Measurements from ENCODE around the gene GFRA1.

GFRA1 gene

GRCh38 chr10:116281775-116282174, 8.8 kb upstream of the GFRA1 start:
- Histone ChIP-seq H3K4me1 (ENCODE audit: insufficient read depth, low read length, severe bottlenecking) (no peaks in the 10 kb centered on the region), H3K9ac (ENCODE audit: low read length) (no peak overlapping the region), H3K27ac (ENCODE audit: low read depth, low read length, poor library complexity, severe bottlenecking) (no peak overlapping the region), H3F3A (ENCODE audit: insufficient read depth, low read length) (no peaks in the 10 kb centered on the region), H4K20me1 (ENCODE audit: insufficient read depth, low read length) (no peaks in the 10 kb centered on the region), H3K79me2 (ENCODE audit: insufficient read depth, low read length) (no peaks in the 10 kb centered on the region), H3K4me3 (ENCODE audit: low read depth, low read length, poor library complexity, severe bottlenecking) (no peak overlapping the region), H2AFZ (ENCODE audit: low read length) (no peak overlapping the region), H3K36me3 (ENCODE audit: insufficient read depth, low read length) (no peaks in the 10 kb centered on the region), H3K9me3 (ENCODE audit: low read length) (no peaks in the 10 kb centered on the region), H3K4me2 (ENCODE audit: low read length) (no peak overlapping the region), H3K27me3 (ENCODE audit: insufficient read depth, low read length) (no peaks in the 10 kb centered on the region), H3K9me2 (ENCODE audit: low read depth, low read length) (no peaks in the 10 kb centered on the region)
- no peak for TF ChIP-seq EZH2 (IDR thresholded peaks at IDR 0.05; ENCODE audit: borderline replicate concordance, low read length)
- no peak for TF ChIP-seq CTCF (IDR thresholded peaks at IDR 0.05; ENCODE audit: low read length)

GRCh38 chr10:116278846-116279245, 5.8 kb upstream of the GFRA1 start:
- no peaks in the 10 kb centered on the region for H3K4me1 ChIP-seq (ENCODE audit: insufficient read depth, low read length, severe bottlenecking)
- H3K4me3 ChIP-seq (ENCODE audit: low read depth, low read length, poor library complexity, severe bottlenecking): no peak overlapping the region
- no peak overlapping the region for H2AFZ ChIP-seq (ENCODE audit: low read length)
- H3K36me3 ChIP-seq (ENCODE audit: insufficient read depth, low read length): no peaks in the 10 kb centered on the region
- no peaks in the 10 kb centered on the region for H3K27me3 ChIP-seq (ENCODE audit: insufficient read depth, low read length)
- H3K4me2 ChIP-seq (ENCODE audit: low read length): no peak overlapping the region
- H3K9ac ChIP-seq (ENCODE audit: low read length): no peak overlapping the region
- H3K9me2 ChIP-seq (ENCODE audit: low read depth, low read length): no peaks in the 10 kb centered on the region
- H3K9me3 ChIP-seq (ENCODE audit: low read length): no peaks in the 10 kb centered on the region
- TF ChIP-seq CTCF (IDR thresholded peaks at IDR 0.05; ENCODE audit: low read length): no peak
- TF ChIP-seq EZH2 (IDR thresholded peaks at IDR 0.05; ENCODE audit: borderline replicate concordance, low read length): no peak
- H4K20me1 ChIP-seq (ENCODE audit: insufficient read depth, low read length): no peaks in the 10 kb centered on the region
- H3K79me2 ChIP-seq (ENCODE audit: insufficient read depth, low read length): no peaks in the 10 kb centered on the region
- H3K27ac ChIP-seq (ENCODE audit: low read depth, low read length, poor library complexity, severe bottlenecking): no peak overlapping the region
- no peaks in the 10 kb centered on the region for H3F3A ChIP-seq (ENCODE audit: insufficient read depth, low read length)

GRCh38 chr10:116276981-116277380, 4.0 kb upstream of the GFRA1 start:
- no peaks in the 10 kb centered on the region for H3K9me2 ChIP-seq (ENCODE audit: low read depth, low read length)
- no peaks in the 10 kb centered on the region for H3K27me3 ChIP-seq (ENCODE audit: insufficient read depth, low read length)
- no peaks in the 10 kb centered on the region for H4K20me1 ChIP-seq (ENCODE audit: insufficient read depth, low read length)
- H3K4me2 ChIP-seq (ENCODE audit: low read length): no peak overlapping the region
- no peak overlapping the region for H2AFZ ChIP-seq (ENCODE audit: low read length)
- no peak for TF ChIP-seq EZH2 (IDR thresholded peaks at IDR 0.05; ENCODE audit: borderline replicate concordance, low read length)
- TF ChIP-seq CTCF (IDR thresholded peaks at IDR 0.05; ENCODE audit: low read length): no peak
- H3K9ac ChIP-seq (ENCODE audit: low read length): no peak overlapping the region
- no peaks in the 10 kb centered on the region for H3F3A ChIP-seq (ENCODE audit: insufficient read depth, low read length)
- no peaks in the 10 kb centered on the region for H3K9me3 ChIP-seq (ENCODE audit: low read length)
- no peaks in the 10 kb centered on the region for H3K4me1 ChIP-seq (ENCODE audit: insufficient read depth, low read length, severe bottlenecking)
- no peak overlapping the region for H3K4me3 ChIP-seq (ENCODE audit: low read depth, low read length, poor library complexity, severe bottlenecking)
- no peak overlapping the region for H3K27ac ChIP-seq (ENCODE audit: low read depth, low read length, poor library complexity, severe bottlenecking)
- no peaks in the 10 kb centered on the region for H3K79me2 ChIP-seq (ENCODE audit: insufficient read depth, low read length)
- H3K36me3 ChIP-seq (ENCODE audit: insufficient read depth, low read length): no peaks in the 10 kb centered on the region

Measured in OCI-LY1 (cell line).